GM20000 (cell line): ENCODE data around the gene RASL11B.

ENCODE experiments used
- DNase-seq: peaks from one replicate; pipeline ENCODE4 v3.0.0; 2012; ENCODE audit warnings: low spot score
- TF ChIP-seq, protein P1 (sequence below): IDR thresholded peaks from 2 replicates; pipeline ENCODE4 v1.5.1; 2012; ENCODE audit warnings: mild to moderate bottlenecking, control low read depth; ENCODE audit errors: extremely low read depth, missing control alignments

RASL11B gene

DNA sequence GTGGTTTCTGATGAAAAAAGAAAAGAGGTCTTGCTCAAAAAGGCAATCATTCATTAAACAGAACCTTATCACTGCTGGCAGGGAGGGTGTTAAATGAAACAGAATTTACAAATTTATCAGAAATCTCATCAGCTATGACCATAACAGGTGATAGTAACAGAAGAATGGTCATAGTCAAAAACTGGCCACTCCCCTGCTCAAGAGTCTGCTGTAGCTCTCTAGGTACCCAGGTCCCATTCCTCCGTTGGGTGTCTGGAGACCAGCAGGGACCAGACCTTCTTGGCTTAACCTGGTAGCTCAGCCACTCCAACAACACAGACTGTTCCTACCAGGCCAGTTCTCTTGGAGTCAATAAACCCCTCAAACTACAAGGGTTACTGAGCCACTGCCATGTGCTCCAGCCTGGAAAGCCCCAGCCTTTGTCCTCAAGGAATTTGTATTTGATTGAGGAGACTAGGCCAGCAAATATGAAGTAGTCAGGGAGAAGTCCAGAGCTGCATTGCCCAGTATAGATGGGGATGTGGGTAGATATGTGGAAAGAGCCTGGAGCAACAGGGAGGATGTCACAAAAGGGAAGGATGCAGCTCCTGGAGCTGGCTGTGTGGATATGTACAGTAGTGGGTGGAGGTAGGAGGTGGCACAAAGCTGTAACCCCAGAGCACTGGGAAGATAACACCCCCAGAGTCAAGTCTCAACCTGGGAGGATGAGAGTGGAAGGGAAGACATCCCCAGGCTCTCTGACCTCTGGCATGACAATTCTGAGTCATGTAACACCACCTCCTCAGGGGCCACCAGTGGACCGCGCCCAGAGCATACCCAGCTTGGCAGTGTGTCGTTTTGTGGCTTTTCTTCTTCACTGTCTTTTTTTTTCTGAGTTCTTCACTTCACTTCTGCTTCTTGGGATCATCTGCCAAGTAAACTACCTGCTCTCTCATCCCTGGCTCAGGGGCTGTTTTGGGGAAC, 21.9 kb downstream of the RASL11B start:
- no peak for DNase-seq
- TF ChIP-seq, protein P1, sequence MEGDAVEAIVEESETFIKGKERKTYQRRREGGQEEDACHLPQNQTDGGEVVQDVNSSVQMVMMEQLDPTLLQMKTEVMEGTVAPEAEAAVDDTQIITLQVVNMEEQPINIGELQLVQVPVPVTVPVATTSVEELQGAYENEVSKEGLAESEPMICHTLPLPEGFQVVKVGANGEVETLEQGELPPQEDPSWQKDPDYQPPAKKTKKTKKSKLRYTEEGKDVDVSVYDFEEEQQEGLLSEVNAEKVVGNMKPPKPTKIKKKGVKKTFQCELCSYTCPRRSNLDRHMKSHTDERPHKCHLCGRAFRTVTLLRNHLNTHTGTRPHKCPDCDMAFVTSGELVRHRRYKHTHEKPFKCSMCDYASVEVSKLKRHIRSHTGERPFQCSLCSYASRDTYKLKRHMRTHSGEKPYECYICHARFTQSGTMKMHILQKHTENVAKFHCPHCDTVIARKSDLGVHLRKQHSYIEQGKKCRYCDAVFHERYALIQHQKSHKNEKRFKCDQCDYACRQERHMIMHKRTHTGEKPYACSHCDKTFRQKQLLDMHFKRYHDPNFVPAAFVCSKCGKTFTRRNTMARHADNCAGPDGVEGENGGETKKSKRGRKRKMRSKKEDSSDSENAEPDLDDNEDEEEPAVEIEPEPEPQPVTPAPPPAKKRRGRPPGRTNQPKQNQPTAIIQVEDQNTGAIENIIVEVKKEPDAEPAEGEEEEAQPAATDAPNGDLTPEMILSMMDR: no peak

DNA sequence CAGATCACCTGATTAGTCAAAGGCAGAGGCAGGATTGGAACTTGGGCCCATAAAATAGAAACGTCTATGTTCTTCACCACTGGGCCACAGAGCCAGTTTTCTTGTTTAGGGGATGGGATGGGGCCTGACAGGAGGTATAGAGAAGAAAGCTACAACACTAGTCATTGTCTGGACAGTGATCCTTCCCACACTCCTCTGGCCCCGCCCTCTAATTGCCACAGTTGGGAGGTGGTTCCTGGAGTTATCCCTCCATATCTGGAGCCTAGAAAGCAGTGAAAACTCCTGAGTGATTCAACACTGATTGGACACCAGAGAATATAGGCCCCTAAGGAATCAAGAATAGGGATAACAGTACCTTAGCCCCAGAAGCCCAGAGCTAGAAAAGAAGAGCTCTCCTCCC, 22.9 kb downstream of the RASL11B start:
- TF ChIP-seq, protein P1: no peak
- no peak for DNase-seq

DNA sequence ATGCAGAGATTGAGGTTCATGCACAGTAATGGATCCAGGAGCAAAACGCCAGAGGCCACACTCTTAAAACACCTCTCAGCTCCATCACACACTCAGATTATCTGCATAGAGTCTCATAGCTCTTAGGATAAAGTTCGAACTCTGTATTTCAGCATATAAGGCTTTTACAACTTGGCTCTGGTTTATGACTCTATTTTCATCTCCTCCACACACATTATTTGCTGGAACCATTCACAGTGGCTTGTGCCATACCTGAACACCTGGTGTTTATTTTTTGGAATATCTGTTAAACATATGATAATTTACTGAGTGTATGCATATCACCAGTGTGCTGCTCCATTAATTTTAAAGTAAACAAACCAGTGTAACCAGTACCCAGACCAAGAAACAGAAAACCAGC, 27.2 kb downstream of the RASL11B start:
- no peak for DNase-seq
- TF ChIP-seq, protein P1: no peak

DNA sequence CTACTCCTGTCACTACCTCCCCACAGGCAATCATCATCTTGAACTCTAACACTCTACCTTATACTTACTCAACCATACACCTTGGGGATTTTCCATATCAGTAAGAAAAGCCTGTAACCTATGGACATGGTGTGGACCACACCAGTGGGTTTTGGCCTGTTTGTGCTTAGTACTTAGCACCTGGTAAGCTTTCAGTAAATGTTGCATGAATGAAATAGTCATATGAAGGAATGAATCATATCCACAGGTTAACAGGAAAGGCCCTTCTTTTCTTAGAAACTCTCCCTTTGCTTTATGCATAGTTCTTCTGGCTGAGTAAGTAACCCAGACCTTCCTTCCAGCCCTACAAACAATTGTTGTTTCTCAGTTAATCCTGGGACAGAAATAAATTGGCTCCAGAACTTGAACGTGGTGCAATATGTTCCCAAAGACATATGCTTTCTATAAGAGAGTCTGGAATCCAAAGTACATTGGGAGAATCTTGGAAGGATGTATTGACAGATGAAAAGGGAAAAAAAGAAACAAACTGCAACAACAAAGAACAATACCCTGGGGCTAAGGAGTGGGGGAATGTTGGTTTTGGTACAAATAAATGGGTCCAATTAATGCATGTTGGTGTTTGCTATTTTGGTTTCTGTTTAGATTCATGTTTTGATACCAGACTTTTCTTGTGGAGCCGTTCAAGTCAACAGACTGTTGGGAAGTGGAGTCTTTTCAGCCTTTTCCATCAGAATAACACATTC, 27.8 kb downstream of the RASL11B start:
- TF ChIP-seq, protein P1: no peak
- DNase-seq: no peak

DNA sequence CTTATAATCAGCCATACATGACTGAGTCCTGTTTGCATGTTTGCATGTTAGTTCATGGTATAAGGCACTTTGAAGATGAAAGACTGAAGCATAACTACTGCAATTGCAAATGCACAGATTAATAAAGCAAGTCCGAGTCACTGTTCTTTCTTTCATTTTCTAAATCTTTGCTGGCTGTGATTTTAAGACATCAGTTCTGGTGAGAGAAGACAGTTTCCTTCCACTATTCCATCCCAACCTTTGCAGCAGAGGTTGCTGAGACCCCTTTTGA, 28.3 kb downstream of the RASL11B start:
- no peak for DNase-seq
- TF ChIP-seq, protein P1: no peak

DNA sequence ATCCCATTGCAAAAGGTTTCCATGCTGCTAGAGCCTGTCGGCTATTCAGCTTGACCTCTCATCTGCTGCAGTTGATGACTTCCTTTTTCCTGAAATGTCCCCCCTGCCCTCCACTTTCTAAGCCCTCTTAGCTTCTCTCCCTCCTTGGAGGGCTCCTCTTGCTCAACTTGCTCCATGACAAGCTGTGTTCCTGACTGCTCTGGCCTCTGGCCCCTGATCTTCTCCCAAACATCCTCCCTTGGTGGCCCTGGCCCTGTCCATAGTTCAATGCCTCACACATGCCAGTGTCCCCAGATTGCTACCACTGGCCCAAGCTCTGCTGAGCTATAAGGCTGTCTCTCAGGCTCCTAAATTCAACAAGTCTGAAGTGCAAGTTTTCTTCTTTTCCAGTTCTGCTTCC, 29.6 kb downstream of the RASL11B start:
- no peak for DNase-seq
- TF ChIP-seq, protein P1: no peak

DNA sequence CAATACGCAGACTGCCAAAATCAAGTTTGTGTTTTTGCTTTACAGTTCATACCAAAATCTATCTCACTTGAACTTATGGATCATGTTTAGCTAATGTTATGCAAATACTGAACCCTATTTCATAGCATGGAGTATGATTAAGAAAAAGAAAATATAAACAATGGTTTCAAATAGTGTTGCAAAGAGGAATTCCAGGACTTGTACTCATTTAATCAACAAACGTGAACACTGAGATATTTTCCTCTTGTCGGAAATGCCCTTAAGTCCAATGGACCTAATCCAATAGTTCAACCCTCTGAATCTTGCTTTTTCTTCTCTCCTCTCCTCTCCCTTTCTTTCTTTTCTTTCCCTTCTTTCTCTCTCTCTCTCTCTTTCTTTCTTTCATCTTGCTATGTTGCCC, 30.8 kb downstream of the RASL11B start:
- DNase-seq: no peak
- TF ChIP-seq, protein P1: no peak
